Frontal cortex (tissue), 4 donors: ENCODE measurements around the gene FAM107B. TPM values are rescaled to one million over a fixed set of nuclear protein-coding genes. Genes with fewer than 3 reads are reported as not detected.
"Not testable (repeated sequence)": the region's sequence is repeated elsewhere in the genome, so short reads cannot be mapped to it uniquely, and the experiment has no call there.

Source experiments
- DNase-seq, 2 donors: peaks; one replicate each; pipeline ENCODE4 v3.0.0; 2012; ENCODE audit warnings: low spot score in 2 of 2
- FAIRE-seq: peaks from 2 replicates; lab custom pipeline; 2012; peaks lifted over from hg19 to GRCh38; lab: Jason Lieb, UNC
- total RNA-seq: library from RNA; depleted of rRNA; stranded (reverse); fragments of >200 nt; gene quantifications from one replicate; pipeline ENCODE4 v1.2.3, GENCODE V29; 2014
- donor health status: control.
- donor health status: control.
- donor health status: control.

Gene FAM107B
- total RNA-seq, 1 donor from 2014 or later = 77.9 TPM

DNA sequence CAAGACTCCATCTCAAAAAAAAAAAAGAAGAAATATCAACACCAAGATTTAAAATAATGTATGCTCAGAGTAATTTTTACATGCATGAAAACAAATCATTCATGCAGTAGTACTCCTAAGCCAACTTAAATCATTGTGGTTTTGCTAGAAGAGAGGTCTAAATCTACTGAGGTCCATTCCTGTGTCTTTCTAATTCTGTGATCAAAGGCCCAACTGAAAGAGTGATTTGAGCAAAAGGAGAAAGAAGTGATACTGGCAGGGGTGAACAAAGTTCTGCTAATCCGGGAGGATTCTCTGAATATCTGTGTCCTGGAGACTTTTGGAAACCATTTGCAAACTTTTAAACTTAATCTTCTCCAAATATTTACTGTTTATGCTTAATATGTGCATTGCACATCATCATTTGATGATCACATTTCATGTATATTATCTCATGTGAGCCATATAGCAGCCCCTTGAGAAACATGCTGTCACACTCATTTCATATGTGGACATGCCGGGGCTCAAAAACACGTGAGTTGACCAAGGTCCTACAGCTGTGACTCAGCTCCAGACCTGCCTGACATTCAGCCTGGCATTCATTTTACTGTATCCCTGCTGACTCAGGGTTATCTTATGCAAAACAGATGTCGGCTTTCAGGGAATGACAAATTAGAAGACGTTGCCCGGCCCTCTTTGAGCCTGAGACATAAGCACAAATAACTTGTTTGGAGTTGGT is 76.4 kb downstream of the FAM107B start:
- no peak for FAIRE-seq
- no peak for DNase-seq

DNA sequence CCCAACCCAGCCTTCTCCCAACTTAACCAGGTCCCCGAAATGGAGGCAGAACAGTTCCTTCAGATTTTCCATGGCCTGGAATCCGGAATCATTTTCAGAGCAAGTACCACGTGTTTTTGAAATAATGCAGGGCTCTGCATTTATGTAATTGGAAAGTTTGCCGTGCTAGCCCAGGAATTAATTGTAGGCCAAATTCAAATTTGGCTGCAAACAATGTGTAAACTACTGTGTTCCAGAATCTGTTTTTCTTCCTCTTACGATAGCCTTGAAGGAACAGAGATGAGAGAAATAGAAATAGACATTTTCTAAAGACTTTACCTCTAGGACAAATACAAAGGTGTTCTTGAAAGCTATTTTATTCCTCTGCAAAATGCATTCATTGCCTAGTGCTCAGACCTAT is 77.4 kb downstream of the FAM107B start:
- FAIRE-seq = no peak
- no peak for DNase-seq

DNA sequence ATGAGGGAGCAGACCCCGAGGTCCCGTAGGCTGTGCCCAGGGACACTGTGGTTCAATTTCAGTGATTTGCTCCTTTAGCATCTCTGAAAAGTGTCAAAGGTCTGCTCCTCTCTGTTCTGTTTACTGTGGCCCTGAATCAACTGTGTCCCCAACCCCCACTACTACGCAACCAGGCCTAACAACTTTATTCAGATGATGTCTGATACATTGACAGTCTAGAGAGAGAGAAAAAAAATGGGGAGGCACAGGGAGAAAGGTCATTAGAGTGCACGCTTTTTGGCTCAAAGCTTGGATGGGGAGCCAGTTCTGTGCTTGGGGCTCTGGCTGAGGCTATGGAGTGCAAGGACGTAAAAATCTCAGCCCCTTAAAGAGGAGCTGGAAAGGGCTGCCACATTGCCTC is 77.9 kb downstream of the FAM107B start:
- FAIRE-seq = no peak
- no peak for DNase-seq

DNA sequence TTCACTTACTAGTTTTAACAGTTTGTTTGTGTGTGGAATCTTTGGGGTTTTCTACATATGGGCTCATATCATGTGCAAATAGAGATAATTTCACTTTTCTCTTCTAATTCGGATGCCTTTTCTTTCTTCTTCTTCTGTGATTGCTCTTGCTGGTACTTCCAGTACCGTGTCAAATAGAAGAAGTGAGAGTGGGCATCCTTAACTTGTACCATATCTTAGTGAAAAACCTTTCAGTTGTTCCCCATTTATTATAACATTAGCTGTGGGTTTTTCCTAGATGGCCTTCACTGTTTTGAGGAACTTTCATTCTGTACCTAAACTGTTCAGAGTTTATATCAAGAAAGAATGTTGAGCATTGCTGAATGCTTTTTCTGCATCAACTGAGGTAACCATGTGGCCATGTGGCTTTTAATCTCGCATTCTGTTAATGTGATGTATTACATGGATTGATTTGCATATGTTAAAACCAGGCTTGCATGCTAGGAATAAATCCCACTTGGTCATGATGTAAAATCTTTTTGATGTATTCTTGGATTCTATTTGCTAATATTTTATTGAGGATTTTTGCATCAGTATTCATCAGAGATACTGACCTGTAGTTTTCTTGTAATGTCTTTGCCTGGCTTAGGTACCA is 78.7 kb downstream of the FAM107B start:
- no peak for FAIRE-seq
- no peak for DNase-seq

DNA sequence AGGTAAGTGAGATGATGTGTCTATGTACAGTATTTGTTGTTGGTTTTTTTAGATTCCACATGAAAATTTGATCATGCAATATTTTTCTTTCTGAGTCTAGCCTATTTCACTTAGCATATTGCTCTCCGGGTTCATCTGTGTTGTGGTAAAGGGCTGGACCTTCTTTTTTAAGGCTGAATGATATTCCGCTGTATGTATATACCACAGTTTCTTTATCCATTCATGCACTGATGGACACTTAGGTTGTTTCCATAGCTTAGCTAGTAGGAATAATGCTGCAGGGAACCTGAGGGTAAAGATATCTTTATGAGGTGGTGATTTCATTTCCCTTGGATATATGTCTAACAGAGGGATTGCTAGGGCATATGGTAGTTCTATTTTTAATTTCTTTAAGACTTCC is 80.8 kb downstream of the FAM107B start:
- FAIRE-seq = no peak
- DNase-seq = no peak

DNA sequence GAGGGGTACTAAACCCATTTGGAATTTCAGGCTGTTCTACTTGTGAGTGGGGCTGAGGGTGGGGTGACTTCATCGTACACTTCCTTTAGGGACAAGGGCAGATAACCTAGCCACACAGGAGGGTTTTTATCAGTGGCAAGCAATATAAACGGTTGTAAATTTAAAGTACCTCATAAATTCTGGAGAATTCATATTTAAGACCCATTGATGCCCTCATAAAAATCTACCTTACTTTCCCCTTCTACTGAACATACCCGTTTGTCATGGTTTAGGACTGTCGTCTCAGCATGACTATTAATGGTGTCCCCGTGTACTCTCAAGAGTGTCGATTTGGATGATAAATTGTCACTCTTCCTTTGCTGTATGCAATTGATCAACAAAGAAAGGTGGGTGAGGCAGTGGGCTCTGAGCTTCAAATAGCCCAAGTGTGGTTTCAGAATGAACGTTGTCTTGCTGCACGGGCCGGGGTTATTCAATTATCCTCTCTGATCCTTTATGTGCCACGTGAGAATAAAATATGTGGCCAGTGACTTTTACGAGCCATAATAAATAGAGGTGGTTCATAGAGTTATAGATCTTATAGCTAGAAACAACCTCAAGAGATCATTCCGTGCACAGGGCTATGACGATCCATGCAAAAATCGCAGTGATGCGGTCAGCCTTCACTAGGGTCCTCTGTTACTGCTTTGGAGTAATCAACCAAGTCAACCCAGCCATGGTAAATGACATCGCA is 82.2 kb downstream of the FAM107B start:
- DNase-seq = no peak

DNA sequence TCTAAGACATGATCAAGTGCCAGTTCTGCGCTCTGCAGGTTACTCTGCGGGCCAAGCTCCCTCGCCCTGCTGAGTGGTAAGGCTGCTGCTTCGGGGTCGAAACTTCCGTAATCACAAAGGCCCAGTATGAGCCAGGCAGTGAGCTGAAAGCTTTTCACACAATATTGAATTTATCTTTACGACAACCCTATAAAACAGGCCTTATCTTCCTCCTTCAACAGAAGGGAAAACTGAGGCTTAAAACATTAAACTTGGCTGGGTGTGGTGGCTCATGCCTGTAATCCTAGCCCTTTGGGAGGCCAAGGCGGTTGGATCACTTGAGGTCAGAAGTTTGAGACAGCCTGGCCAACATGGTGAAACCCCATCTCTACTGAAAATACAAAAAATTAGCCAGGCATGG is 83.3 kb downstream of the FAM107B start:
- DNase-seq (no peak), FAIRE-seq (no peak)

More for the DNA sequence above, 82.2 kb downstream of the FAM107B start:
- FAIRE-seq = no peak

DNA sequence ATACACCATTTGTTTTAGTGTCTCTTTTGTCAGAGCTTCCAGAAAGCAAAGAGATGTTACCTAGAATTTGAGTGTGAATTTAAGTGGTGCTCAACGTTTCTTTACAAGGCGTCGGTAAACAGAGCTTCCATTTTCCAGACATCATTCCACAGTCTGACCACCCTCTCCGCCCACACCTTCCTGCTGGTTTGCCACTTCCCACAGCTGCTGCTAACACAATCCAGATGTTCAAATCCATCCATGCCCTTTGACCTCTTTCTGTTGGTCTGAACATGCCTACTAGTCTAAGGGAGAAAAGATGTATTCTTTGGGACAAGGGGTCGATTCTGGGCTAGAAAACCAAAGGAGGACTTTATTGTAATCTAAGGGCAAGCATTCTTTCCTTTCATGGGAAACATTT is 86.1 kb downstream of the FAM107B start:
- no peak for FAIRE-seq

DNA sequence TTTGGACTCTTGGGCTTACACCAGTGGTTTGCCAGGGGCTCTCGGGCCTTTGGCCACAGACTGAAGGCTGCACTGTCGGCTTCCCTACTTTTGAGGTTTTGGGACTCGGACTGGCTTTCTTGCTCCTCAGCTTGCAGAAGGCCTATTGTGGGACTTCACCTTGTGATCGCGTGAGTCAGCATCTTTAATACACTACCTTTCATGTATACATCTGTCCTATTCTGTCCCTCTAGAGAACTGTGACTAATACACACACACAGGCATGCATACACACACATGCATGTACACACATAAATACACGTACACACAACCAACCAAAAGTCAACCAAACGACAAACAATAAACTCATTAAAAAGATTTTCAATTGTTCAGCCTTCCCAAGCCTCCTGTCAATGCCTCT is 86.5 kb downstream of the FAM107B start:
- FAIRE-seq = not testable (repeated sequence)

More for the DNA sequence above, 86.1 kb downstream of the FAM107B start:
- no peak for DNase-seq

DNA sequence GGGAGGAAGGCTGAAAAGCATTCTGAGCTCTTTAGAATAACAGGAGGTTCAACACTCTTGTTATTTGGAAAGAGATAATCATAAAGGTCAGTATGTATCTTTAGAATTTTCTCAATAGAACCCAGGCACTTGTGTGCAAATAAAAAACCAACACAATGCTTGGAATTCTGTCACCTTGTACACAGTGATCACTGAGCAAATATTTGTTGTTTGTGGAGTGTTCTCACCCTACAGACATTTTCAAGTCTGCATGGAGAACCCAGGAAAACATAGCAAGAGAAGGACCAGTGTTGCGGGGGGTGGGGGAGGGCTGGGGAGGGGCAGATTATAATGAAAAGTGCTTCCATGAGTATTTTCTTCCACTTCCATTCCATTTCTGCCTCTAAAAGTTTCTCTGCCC is 87.4 kb downstream of the FAM107B start:
- DNase-seq (no peak), FAIRE-seq (no peak)

More for the DNA sequence above, 86.5 kb downstream of the FAM107B start:
- not testable (repeated sequence) for DNase-seq

DNA sequence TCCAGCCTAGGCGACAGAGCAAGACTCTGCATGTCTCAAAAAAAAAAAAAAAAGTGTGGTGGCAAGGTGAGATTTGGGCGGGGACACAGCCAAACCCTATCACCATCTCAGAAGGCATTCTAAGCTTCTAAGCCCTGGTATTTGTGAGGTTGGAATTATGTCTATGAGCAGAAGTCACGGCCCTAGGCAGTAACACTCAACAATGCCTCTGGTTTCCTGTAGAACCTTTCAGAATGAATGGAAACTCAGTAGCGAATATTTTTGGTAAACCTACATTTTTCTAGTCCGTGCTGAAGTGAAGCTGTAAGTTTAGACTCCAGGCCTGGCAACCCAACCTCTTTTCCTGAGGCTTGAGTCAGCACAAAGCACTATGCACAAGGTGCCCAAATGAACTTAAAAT is 88.3 kb downstream of the FAM107B start:
- DNase-seq (no peak), FAIRE-seq (no peak)

DNA sequence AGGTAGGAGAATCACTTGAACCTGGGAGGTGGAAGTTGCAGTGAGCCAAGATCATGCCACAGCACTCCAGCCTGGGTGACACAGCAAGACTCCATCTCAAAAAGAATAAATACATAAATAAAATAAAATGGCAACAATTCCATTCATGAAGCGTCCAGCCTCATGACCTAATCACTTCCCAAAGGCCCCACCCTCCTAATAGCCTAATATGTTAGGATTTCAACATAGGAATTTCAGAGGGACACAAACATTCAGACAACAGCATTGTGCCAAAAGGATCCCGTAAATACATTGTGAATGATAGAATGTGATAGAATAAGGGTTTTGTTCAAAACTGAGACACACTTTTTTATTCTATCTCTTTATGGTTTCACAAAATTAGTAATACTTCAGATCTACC is 90.3 kb downstream of the FAM107B start:
- no peak for FAIRE-seq

DNA sequence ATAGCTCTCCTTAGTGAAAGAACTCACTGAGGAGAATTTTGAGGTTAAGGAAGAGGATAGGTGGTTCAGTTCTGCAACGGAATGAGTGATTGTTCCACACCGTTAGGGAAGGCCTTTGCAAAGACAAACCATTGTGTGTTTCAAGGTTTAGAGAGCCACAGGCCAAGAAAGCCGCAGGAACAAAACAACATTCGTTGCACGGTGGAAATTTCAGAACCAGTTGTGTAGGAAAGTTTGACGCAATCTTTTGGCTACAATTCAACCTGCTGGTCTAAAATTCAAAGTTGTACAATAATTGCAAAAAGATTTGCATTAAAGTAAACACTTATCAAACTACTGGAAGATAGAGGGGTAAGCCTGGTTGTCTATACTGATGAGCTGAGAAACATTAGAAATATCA is 91.4 kb downstream of the FAM107B start:
- DNase-seq (no peak), FAIRE-seq (no peak)

More for the DNA sequence above, 90.3 kb downstream of the FAM107B start:
- no peak for DNase-seq

DNA sequence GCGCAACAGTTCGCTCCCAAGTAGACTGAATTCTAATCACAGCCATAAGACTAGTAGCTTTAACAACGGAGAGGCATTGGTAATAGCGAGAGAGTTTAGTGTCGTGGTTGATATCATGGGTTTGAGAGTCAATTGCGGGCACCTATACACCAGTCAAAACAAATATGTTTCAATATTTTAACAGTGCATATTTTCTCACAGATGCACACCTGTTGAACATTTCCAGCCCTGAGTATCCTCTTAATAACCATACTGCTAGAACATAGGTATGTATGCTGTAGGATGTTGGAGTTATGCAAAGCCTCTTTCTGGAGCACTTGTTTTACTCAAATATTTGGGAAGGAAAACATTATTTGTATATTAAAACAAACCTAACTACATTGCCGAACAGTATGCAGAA is 92.9 kb downstream of the FAM107B start:
- FAIRE-seq (no peak), DNase-seq (no peak)

DNA sequence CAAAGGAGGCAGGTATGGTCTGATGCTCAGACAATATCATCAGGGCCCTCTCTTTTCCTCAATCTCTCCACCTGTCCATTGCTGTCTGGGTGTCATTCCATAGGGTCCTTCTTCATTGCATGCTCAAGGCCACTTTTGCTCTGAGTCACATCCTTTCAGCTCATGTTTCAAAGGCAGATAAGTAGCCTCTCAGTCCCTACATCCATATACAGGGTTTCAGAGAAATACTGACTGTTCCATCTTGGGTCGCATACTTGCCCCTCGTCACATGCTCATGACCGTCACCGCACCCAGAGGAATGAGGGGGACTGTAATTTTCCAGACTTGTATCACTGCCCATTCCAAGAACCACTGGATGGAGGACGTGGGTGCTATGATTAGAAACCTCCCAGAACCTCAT is 93.4 kb downstream of the FAM107B start:
- DNase-seq (no peak), FAIRE-seq (no peak)

DNA sequence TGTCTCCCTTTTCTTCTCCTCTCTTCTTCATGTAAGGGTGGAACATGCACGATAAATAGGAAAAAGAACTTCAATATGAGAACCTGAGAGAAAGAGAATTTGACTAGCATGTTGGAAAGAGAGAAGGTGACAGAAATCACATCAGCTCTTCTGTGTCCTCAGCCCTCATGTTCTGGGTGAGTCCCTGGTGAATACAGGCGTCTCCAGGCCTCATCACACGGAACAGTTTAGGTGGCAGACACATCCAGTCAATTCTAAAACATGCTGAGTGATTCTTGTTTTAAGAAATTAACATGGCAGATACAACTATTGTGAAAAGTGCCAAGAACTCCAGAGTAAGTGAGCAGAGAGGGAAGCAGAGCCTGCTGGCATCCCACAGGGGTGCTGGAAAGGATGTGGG is 96.1 kb downstream of the FAM107B start:
- DNase-seq = no peak

DNA sequence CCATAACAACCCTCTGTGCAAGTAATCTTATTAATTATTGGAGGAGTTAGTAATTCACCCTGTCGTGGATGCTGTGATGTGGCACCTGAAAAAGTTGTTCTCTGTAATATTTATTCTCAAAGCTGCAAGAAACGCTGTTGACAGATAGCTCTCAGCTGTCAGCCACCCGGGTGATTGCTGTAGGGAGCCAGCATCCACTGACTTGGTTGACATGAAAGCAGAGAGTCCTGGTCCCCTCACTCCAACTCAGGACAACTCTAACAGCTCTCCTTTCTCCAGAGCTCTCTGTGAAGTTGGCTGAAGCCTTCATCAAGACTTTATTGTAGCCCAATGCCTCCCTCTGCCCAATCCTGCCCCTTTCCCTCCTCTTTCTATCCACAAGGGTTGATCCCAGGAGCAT is 98.0 kb downstream of the FAM107B start:
- DNase-seq (no peak), FAIRE-seq (no peak)

More for the DNA sequence above, 96.1 kb downstream of the FAM107B start:
- no peak for FAIRE-seq

DNA sequence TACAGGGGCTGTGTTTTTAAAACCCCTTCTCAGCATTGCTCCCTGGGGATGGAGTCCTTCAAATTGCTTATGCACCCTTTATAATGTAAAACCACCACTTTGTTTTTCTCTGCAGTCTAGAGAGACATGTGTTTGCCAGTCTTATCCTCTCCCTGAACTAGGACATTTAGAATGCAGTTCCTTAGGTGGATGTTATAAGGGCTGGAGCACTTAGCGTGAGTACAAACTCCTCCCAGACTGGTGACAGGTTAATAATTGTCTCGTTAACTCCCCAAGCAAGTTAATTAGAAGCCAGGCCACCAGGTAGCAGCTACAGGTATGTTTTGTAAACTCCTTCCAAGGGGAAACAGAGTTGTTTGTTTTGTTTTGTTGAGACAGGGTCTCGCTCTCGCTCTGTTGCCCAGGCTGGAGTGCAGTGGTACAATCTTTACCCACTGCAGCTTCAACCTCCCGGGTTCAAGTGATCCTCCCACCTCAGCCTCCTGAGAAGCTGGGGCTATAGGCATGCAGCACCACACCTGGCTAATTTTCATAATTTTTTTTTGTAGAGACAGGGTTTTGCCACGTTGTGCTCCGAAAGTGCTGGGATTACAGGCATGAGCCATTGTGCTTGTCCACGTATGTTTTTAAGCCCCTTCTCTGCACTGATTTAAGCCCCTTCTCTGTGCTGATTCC is 100.2 kb downstream of the FAM107B start:
- DNase-seq (no peak), FAIRE-seq (no peak)

DNA sequence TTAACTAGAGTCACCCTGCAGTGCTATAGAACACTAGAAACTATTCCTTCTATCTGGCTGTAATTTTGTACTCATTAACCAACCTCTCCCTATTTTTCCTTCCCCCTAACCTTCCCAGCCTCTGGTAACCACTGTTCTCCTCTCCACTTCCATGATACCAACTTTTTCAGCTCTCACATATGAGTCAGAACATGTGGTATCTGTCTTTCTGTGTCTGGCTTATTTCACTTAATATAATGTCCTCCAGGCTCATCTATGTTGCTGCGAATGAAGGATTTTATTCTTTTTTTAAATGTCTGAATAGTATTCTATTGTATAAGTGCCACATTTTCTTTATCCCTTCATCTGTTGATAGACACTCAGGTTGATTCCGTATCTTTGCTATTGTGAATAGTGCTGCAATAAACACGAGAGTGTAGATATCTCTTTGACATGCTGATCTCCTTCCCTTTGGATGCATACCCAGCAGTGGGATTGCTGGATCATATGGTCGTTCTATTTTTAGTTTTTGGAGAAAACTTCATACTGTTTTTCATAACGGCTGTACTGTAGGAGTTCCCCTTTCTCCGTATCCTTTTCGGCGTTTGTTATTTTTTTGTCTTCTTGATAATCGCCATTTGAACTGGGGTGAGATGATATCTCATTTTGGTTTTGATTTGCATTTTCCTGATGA is 101.4 kb downstream of the FAM107B start:
- no peak for DNase-seq
- FAIRE-seq = no peak

DNA sequence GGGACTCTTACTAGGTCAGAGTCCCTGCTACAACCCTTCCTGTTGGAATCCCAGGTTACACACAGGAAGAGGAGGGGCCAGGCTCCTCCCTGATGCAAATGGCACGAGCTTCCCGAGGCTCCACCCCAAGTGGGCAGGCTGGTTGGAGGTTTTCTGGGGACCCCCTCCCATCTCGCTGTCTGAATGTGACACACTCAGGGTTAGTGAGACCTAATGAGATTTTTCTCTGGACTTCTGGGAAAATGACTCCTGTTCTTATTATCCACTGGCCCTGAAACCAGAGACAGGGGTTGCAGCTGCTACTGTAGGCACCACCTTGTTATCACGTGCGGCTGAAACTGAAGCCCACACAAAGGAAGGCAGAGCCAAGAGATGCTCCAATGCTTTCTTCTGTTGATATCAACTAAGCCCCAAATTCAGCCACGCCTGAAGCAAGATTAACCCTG is 103.3 kb downstream of the FAM107B start:
- DNase-seq (no peak), FAIRE-seq (no peak)
